HCT116 (cell line): ENCODE measurements around the gene MNT. TPM values are rescaled to one million over a fixed set of nuclear protein-coding genes. Genes with fewer than 3 reads are reported as not detected.

Experiments
- ATAC-seq: fragments of 200-7000 bp; cut with Tn5 transposase; 2 replicates; pipeline ENCODE4 v1.9.1; 2020; ENCODE audit warnings: mild to moderate bottlenecking, moderate library complexity
- BruUV-seq: library from RNA; stranded (reverse); fragments of 400-500 nt; replicated peaks from 2 replicates; lab custom pipeline; 2021; lab: Mats Ljungman, UMichigan
- CTCF ChIA-PET: fragments of 300-600 bp; sonication (Branson Sonifier 250); formaldehyde crosslinking; loops from one replicate; lab custom pipeline; 2021; ENCODE audit warnings: antibody characterized with exemption; lab: Charles Lee
- POLR2A ChIA-PET: fragments of 300-600, 350-600 bp; sonication (Branson Sonifier 250); formaldehyde crosslinking; loops from one replicate; lab custom pipeline; 2021; ENCODE audit warnings: antibody characterized with exemption; lab: Charles Lee
- RAD21 ChIA-PET, 2 experiments: fragments of 300-600 bp; sonication (Branson Sonifier 250); formaldehyde crosslinking; loops; one replicate each; lab custom pipeline; 2023; ENCODE audit warnings: low total read pairs in 2 of 2; ENCODE audit not compliant: uncharacterized antibody in 2 of 2, unreplicated experiment in 2 of 2, low non-redundant PET in 1 of 2; lab: Charles Lee
- DNase-seq: peaks from one replicate; pipeline ENCODE4 v3.0.0-alpha.2; 2010; ENCODE audit warnings: low read depth, low spot score
- H2AFZ ChIP-seq: fragments of 200-600 bp; shearing (Covaris generic), sonication (generic); 2 replicates; pipeline ENCODE4 v1.6.1; 2017; ENCODE audit warnings: low read depth, mixed run types, mixed read lengths, antibody characterized with exemption, low read length; ENCODE audit not compliant: poor library complexity, severe bottlenecking
- H3K27ac ChIP-seq: 2 replicates; pipeline ENCODE4 v1.5.1; 2012; ENCODE audit warnings: low read depth, low read length
- H3K27me3 ChIP-seq: fragments of 200-600 bp; sonication (generic); 2 replicates; pipeline ENCODE4 v1.6.1; 2016; ENCODE audit warnings: mixed run types, low read length, mixed read lengths; ENCODE audit not compliant: insufficient read depth
- H3K36me3 ChIP-seq, 2 experiments: fragments of 200-500 bp in 1 of 2; fragments of 200-600 bp in 1 of 2; sonication (Bioruptor generic) in 1 of 2; sonication (generic) in 1 of 2; 2 replicates each; pipeline versions ENCODE4 v1.5.1 to v1.6.1; 2014 to 2016; ENCODE audit warnings: low read length in 2 of 2, inconsistent platforms in 1 of 2, mixed read lengths in 1 of 2, mixed run types in 1 of 2; ENCODE audit not compliant: insufficient read depth in 2 of 2, control insufficient read depth in 1 of 2
- H3K4me1 ChIP-seq, 2 experiments: fragments of 200-600 bp in 1 of 2; sonication (generic) in 1 of 2; 2 replicates each; pipeline versions ENCODE4 v1.5.1 to v1.6.1; 2012 to 2017; ENCODE audit warnings: low read length in 2 of 2, inconsistent platforms in 1 of 2, mild to moderate bottlenecking in 1 of 2, mixed read lengths in 1 of 2, mixed run types in 1 of 2, moderate library complexity in 1 of 2; ENCODE audit not compliant: insufficient read depth in 2 of 2, control insufficient read depth in 1 of 2
- H3K4me2 ChIP-seq: fragments of 200-600 bp; sonication (generic); 2 replicates; pipeline ENCODE4 v1.6.1; 2017; ENCODE audit warnings: mixed run types, low read length, mixed read lengths
- H3K4me3 ChIP-seq, 2 experiments: fragments of 200-600 bp in 1 of 2; sonication (generic) in 1 of 2; replicated peaks in 1 of 2; 2 replicates each; pipeline ENCODE4 v1.5.1; 2011 to 2016; ENCODE audit warnings: low read length in 2 of 2, control low read depth in 1 of 2, low read depth in 1 of 2, mild to moderate bottlenecking in 1 of 2, mixed read lengths in 1 of 2, mixed run types in 1 of 2
- H3K79me2 ChIP-seq: fragments of 200-600 bp; sonication (generic); 2 replicates; pipeline ENCODE4 v1.6.1; 2017; ENCODE audit warnings: mild to moderate bottlenecking, mixed run types, low read length, moderate library complexity, mixed read lengths; ENCODE audit not compliant: insufficient read depth
- H3K9ac ChIP-seq: fragments of 200-600 bp; sonication (generic); 2 replicates; pipeline ENCODE4 v1.6.1; 2016; ENCODE audit warnings: low read length, mixed read lengths
- H3K9me2 ChIP-seq: fragments of 200-600 bp; sonication (generic), shearing (Covaris generic); 2 replicates; pipeline ENCODE4 v1.6.1; 2017; ENCODE audit warnings: mixed run types, mild to moderate bottlenecking, moderate library complexity; ENCODE audit not compliant: insufficient read depth
- H3K9me3 ChIP-seq, 2 experiments: fragments of 200-500 bp in 1 of 2; fragments of 200-600 bp in 1 of 2; sonication (Bioruptor generic) in 1 of 2; sonication (generic) in 1 of 2; 2 replicates each; pipeline ENCODE4 v1.6.1; 2014 to 2017; ENCODE audit warnings: low read length in 2 of 2, mixed read lengths in 2 of 2, inconsistent platforms in 1 of 2, low read depth in 1 of 2, mild to moderate bottlenecking in 1 of 2, mixed run types in 1 of 2, moderate library complexity in 1 of 2; ENCODE audit not compliant: control insufficient read depth in 1 of 2, insufficient read depth in 1 of 2
- H4K20me1 ChIP-seq: fragments of 200-600 bp; sonication (generic), shearing (Covaris generic); 2 replicates; pipeline ENCODE4 v1.6.1; 2017; ENCODE audit warnings: mixed run types, mild to moderate bottlenecking, moderate library complexity; ENCODE audit not compliant: insufficient read depth
- RAD21 ChIP-seq: IDR thresholded peaks from 2 replicates; pipeline ENCODE4 v1.6.1; 2012; ENCODE audit warnings: low read depth, mild to moderate bottlenecking
- intact Hi-C: fragments of 100-400 bp; cut with micrococcal nuclease; formaldehyde crosslinking; loops from 2 replicates; pipeline ENCODE4 v1.10.0; 2022
- total RNA-seq: library from RNA; stranded (reverse); gene quantifications from one replicate; pipeline ENCODE4 v1.2.1, GENCODE V29; 2021; ENCODE audit not compliant: unreplicated experiment

Gene MNT
- total RNA-seq, 1 experiment from 2014 or later, result 37.0 TPM

DNA sequence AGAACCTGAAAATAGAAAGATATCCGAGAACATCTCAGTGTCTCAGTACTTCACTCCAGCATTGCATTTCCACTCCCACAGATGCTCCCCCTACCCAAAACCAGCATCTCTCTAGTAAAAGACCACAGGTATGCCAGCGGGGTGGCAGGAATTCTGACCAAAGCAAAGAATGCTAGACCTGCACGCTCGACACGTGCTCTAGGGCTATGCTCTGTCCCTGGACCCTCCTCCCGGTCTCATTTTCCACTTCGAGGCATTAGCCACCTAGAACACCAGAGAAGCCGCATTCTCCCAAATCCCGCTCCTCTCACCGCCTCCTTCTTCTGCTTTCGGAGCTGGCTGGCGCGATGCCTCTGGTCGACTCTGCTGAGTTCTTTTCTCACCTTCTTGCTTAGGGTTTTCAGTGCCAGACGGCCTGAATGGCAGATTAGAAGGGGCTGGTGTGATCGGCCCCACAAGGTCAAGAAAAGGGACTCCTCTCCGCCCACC, 65.1 kb downstream of the MNT start:
- ChIA-PET RAD21 (interaction anchor here in 1 of 2 experiments (1.2 kb wide), 1 partner anchor 57 kb away, joined by 3 read pairs; no protein-coding TSS in a partner anchor), POLR2A (interaction anchor here (0.9 to 1.5 kb wide), 10 partner anchors 11 to 71 kb away, joined by 3 to 6 read pairs (median 4); partner anchors contain the start of genes SMG6 and SRR), CTCF (interaction anchor here (0.6 to 1.3 kb wide), 7 partner anchors 17 to 277 kb away, joined by 3 to 6 read pairs (median 3); no protein-coding TSS in a partner anchor)
- peaks cover 2 to 29% of the 10 kb centered on the region in 2 experiments; a peak in 3 of 4 replicates for H3K4me1 ChIP-seq
- H3K9me3 ChIP-seq, result no peaks in the 10 kb centered on the region
- H4K20me1 ChIP-seq, result peaks cover 26% of the 10 kb centered on the region; the same call in 1 of the 2 replicates
- H3K27me3 ChIP-seq, result no peaks in the 10 kb centered on the region
- H3K36me3 ChIP-seq, result peaks cover 37 to 47% of the 10 kb centered on the region in 2 experiments
- peak overlapping the region; percentile 82 to 99 for H3K4me3 ChIP-seq
- intact Hi-C loops, result loop anchor here (5.0 kb wide), 1 partner anchor 72 kb away; no protein-coding TSS in a partner anchor
- peak overlapping the region; percentile 86 for H3K27ac ChIP-seq
- H3K4me2 ChIP-seq, result peak overlapping the region; percentile 95
- peak overlapping the region; percentile 94 for H3K9ac ChIP-seq
- ATAC-seq (no peak), DNase-seq (no peak)
- peaks cover 76% of the 10 kb centered on the region for H3K79me2 ChIP-seq
- H2AFZ ChIP-seq, result no peak overlapping the region
- BruUV-seq, result TSS peak; percentile 51
- no peak for TF ChIP-seq RAD21
- no peaks in the 10 kb centered on the region for H3K9me2 ChIP-seq

Other genes starting within 250 kb of the MNT start
- gene SMG6, start 97.3 kb downstream of the MNT start, total RNA-seq, result 23.1 TPM
- gene SRR, start 97.1 kb downstream of the MNT start, total RNA-seq, result 15.1 TPM
- gene TSR1, start 64.6 kb downstream of the MNT start, total RNA-seq, result 77.2 TPM
- 68.1 TPM for gene SGSM2, start 63.6 kb downstream of the MNT start, total RNA-seq
- 37.6 TPM for gene METTL16, start 110.8 kb upstream of the MNT start, total RNA-seq
- gene PAFAH1B1, start 192.6 kb upstream of the MNT start, total RNA-seq, result 113 TPM